Fibroblast of pulmonary artery (primary cell): Measurements from ENCODE around the gene INHBA.

Experiments used
- DNase-seq: peaks from one replicate; pipeline ENCODE4 v3.0.0-alpha.2; 2010; ENCODE audit warnings: low read depth
- H3K4me3 ChIP-seq: replicated peaks from 2 replicates; pipeline ENCODE4 v1.5.1; 2011; ENCODE audit warnings: low read depth, mild to moderate bottlenecking, control low read depth, low read length, moderate library complexity
- TF ChIP-seq, protein P1 (sequence below): IDR thresholded peaks from 2 replicates; pipeline ENCODE4 v1.5.1; 2011; ENCODE audit warnings: mild to moderate bottlenecking, control low read depth, low read length, inconsistent platforms; ENCODE audit errors: missing control alignments

INHBA gene

GRCh38 chr7:41716691-41717090, 13.8 kb upstream of the INHBA start:
- no peak overlapping the region for H3K4me3 ChIP-seq
- no peak for DNase-seq
- TF ChIP-seq, protein P1, sequence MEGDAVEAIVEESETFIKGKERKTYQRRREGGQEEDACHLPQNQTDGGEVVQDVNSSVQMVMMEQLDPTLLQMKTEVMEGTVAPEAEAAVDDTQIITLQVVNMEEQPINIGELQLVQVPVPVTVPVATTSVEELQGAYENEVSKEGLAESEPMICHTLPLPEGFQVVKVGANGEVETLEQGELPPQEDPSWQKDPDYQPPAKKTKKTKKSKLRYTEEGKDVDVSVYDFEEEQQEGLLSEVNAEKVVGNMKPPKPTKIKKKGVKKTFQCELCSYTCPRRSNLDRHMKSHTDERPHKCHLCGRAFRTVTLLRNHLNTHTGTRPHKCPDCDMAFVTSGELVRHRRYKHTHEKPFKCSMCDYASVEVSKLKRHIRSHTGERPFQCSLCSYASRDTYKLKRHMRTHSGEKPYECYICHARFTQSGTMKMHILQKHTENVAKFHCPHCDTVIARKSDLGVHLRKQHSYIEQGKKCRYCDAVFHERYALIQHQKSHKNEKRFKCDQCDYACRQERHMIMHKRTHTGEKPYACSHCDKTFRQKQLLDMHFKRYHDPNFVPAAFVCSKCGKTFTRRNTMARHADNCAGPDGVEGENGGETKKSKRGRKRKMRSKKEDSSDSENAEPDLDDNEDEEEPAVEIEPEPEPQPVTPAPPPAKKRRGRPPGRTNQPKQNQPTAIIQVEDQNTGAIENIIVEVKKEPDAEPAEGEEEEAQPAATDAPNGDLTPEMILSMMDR: no peak

DNA sequence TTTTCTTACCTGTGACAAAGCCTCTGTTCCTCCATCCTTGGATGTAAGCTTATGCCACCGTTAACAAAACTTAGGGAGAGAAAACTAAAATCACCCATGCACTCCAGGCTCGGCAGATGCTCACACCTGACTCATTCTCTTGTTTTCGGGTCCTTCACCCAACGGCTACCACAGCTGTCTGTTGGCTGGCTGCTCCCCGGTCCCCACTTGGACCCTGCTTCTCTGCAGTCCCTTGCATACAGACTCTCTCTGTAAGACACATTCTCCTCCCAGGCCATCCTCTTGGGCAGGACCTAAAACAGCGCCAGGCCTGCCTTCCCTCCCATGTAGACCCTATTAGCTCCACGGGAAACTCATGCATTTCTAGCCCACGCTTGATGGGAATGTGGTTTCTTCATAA, 12.1 kb upstream of the INHBA start:
- DNase-seq: no peak
- TF ChIP-seq, protein P1: no peak
- no peak overlapping the region for H3K4me3 ChIP-seq

DNA sequence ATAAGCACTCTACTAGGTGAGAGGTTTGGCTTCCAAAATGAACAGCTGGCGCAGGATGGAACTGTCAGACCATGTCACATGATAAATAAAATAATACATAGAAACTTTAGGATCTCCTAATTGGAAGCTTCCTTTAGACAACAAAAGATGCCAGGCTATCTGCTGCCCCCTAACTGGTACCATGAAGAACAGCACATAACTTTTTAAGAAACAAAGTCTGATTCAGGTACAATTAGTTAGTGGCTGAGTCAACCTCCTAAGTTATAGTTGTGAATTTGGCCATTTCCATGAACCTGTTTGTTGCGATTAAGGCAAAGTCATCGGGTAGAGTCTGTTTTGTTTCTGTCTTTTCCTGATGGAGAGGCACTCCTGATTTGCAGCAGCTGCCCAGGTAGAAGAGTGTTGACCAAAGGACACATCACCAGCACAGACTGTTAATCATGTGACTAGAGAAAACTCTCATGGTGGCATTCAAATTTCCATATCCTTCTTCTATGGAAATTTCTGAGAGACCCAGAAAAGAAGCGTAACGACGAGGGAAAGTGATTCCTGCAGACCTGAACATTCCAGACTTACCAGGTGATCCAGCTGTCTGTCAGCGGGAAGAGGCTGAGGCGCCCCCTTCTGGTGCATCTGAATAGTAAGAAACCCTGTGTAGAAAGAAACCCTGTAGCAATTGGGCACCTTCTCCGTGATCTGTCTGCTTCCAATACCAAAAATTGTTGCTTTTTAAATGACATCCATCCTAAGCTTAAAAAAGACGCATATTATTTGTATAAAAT, 8.6 kb upstream of the INHBA start:
- H3K4me3 ChIP-seq: no peak overlapping the region
- peak; percentile 45 for DNase-seq
- TF ChIP-seq, protein P1: peak; percentile 51

DNA sequence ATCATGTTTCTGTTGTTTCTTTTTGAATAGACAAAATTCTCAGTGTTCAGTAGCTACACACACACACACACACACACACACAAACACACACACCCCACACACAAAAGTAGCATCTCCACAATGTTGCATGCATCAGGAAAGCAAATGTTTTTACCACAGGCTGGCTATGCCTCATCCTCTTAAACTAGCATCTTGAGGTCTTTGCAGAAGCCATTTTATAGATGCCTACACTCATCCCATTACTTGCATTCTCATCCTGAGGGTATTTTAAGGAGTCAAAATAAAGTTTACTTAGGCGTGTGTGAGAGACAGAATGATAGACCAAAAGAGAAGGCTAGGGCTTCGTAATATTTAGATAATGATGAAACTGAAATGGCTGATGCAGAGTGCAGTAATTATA, 7.9 kb upstream of the INHBA start:
- no peak for DNase-seq
- TF ChIP-seq, protein P1: no peak
- no peak overlapping the region for H3K4me3 ChIP-seq

GRCh38 chr7:41709621-41710020, 6.7 kb upstream of the INHBA start:
- DNase-seq: peak; percentile 91
- H3K4me3 ChIP-seq: no peak overlapping the region
- TF ChIP-seq, protein P1: no peak

DNA sequence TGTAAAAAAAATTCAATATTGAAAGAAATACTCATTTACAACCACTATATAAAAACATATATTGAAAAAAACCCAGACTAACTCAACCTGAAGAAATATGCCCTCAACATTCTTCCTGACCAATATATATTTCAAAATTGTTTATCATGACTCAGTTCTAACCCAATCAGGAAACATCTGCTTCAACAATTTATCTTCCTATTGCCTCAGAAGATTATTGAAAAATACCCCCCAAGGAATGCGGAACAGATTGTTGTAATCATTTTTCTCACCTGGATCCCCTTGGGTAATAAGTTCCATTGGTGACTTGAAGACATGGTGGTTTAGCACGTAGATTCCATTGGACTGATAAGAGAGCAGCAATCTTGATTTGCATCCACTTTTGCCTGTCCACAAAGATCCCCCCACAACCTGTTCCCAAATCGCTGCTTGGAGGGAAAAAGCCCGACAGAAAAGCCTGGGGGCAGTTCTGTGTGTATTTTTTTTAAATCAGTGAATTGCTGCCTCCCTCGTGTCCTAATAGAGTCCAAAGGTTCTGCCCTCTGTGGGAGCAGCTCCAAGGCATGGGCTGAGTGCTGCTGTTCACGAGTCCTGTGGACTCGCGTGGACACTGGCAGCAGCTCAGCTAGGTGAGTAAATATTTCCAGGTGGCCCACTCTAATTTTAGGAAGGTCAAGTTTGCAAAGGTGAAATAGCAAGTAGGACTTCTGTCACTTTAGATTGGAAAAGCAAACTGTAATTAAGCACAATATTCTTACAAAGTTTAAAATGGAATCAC, 5.9 kb upstream of the INHBA start:
- TF ChIP-seq, protein P1: no peak
- no peak for DNase-seq
- no peak overlapping the region for H3K4me3 ChIP-seq
